ENCODE data around the gene PLEKHG5.

DNA sequence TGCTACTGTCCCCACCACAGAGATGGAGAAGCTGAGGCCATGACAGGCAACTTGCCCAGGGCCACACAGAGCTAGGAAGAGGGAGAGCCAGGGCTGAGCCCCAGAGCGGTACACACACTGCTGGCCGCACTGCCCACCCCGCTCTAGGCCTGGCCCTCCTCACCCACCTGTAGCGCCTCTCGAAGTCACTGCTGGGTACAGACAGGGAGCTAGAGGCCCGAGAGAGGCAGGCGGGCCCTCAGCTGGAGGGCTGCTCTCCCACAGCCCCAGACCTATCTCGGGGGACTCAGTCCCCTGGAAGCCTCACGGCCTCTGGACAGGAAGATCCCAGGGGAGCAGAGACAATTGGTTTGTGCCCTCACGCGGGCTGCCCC is 17.3 kb upstream of the PLEKHG5 start:
- TF ChIP-seq, protein P1, sequence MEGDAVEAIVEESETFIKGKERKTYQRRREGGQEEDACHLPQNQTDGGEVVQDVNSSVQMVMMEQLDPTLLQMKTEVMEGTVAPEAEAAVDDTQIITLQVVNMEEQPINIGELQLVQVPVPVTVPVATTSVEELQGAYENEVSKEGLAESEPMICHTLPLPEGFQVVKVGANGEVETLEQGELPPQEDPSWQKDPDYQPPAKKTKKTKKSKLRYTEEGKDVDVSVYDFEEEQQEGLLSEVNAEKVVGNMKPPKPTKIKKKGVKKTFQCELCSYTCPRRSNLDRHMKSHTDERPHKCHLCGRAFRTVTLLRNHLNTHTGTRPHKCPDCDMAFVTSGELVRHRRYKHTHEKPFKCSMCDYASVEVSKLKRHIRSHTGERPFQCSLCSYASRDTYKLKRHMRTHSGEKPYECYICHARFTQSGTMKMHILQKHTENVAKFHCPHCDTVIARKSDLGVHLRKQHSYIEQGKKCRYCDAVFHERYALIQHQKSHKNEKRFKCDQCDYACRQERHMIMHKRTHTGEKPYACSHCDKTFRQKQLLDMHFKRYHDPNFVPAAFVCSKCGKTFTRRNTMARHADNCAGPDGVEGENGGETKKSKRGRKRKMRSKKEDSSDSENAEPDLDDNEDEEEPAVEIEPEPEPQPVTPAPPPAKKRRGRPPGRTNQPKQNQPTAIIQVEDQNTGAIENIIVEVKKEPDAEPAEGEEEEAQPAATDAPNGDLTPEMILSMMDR (IDR thresholded peaks at IDR 0.05), result no peak
- no peak for TF ChIP-seq ZFX (IDR thresholded peaks at IDR 0.05; ENCODE audit: borderline replicate concordance)
